Bone marrow (tissue), 2 donors: ENCODE data around the gene FAM156A.
"Not testable (repeated sequence)": the region's sequence is repeated elsewhere in the genome, so short reads cannot be mapped to it uniquely, and the experiment has no call there.

Source experiments
- DNase-seq, 2 donors: peaks; one replicate each; lab custom pipeline; 2025; lab: John Stamatoyannopoulos, UW

FAM156A gene

DNA sequence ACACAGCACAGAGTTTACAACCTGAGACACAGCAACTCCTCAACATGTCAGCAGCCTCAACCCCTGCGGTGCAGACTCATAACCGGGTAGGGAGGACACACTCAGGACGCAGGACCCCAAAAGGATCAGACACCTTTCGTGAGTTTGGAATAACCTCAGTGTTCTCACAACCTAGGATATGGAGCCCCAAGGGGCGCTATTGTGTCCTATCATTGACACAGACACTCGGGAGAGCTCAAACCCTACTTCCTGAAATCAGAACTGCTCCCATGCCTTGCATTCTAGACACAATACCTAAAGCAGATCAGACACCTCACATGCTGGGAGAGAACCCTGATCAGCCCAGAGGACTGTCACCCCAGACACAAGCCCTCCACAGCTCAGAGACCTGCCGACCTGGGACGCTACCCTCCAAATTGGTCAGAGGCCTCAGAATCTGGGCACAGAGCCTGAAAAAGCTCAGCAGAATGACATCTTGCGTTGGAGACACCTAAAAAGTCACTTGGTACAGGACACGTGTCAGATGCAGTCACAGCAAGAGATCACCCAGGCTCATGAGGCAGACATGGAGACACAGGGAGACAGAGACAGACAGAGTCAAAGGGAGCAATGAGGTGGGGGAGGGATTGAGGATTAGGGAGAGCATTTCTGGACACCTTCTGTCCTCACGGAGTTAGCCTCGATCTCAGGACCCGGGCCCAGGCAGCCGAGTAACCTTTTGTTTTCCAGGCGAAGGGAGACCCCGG, 8.8 kb upstream of the FAM156A start:
- not testable (repeated sequence) for DNase-seq

DNA sequence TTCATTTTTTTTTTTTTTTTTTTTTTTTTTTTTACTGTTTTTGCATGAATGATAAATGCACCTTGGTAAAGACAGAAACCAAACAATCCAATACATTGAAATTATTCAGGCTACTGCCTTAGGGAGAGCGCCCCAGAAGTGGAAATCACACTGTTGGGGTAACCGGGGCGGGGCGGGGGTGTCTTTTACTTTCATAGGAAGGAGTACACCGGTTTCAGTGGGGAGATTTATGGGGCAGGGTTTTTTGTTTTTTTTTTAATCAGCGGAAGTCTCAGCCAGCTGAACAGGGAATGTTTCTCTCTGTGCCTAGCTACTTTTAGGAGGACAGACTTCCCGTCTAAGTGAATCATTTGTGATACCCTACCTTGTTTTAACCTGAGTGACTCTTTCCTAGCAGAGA, 643 bp upstream of the FAM156A start:
- DNase-seq, result not testable (repeated sequence)

DNA sequence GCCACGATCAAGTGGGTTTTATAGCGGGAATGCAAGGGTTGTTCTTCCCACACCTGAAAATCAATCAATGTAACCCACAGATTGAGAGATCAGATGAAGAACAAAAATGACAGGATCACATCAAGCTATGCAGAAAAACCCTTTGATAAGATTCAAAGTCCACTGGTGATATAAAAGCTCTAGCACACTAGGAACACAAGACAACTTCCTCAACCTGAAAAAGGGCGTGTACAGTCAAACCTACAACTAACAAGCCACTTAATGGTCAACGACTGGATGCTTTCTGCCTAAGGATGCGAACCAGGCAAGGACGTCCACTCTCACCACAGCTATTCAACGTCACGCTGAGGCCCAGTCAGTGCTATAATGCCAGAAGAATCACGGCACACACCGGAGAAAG, 8.4 kb downstream of the FAM156A start:
- not testable (repeated sequence) for DNase-seq

DNA sequence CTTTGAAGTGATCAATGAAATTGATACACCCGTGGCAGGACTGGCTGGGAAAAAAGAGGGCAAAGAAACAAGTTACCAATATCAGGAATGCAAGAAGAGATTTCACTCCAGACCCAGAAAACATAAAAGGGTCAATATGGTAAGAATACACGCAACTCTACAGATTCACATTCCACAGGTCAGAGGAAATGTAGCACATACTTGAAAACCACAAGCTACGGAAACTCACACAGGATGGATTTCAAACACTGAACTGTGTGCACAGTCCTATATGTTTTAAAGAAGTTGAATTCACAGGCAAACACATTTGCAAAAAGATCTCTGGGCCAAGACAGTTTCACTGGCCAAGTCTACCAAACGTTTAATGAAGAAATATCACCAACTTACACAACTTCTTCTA, 9.0 kb downstream of the FAM156A start:
- not testable (repeated sequence) for DNase-seq

DNA sequence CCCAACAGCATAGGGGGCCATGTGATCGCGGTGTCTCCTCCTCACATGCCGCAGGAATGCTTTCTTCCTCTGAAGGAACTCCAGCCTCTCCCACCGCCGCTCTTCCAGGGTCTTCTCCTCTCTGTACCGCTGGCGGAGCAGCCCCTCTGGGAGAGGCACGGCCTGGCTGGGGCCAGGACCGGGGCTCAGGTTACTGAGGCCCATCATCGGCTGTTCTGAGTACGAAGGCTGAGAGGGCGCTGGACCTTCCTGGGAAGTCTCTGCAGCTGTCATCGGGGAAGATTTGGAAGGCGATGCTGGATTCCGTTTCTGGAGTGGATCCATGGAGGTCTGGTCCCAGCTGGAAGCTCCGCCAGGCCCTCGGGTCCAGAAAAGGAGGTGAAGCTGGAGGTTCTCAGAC, 10.1 kb downstream of the FAM156A start:
- DNase-seq, result not testable (repeated sequence)

DNA sequence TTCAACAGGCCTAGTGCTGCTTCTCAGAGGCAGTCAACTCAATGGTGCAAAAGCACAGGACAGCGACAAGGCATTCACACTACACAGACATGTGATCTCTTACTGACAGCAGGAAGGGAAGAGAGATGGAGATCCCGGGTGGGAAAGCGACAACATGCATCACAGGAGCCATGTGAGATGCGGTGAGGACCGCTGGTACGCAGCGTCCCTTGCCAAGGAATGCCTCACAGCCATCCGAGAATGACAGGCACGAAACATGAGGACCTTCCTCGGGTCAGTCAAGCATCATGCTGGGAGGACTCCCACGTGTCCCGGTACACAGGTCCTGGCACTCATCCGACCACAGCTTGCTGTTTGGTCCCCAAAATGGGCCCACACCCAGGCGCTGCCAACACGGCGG, 10.8 kb downstream of the FAM156A start:
- DNase-seq, result not testable (repeated sequence)

DNA sequence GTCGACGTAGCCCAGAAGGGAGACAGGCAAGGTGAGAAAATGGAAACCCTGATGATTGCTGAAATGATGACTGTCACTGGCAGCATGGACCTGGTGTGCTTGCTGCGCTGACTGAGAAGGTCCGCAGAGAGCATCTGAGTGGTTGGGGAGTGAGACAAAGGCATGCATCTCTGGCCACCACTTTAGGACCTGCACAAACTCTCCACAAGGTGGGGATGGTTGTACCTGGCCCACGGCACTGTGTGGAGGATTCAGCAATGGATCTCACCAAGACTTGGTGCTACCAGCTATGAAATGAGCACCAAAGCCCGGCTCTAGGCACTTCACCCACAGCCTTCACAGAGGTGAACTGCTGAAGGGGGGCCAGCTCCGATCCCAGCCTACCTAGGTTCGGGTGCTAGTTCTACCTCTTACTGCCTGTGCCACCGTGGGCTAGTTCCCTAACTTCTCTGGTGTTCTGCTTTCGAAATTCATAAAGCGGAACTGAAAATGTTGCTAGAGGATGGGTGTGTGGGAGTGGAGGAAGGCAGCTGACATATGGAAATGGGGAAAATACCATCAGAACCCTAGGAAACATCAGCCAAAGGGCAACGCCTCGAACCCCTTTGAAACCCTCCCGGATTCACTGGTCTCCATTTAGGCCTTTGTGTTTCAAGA, 12.4 kb downstream of the FAM156A start:
- DNase-seq, result not testable (repeated sequence)

DNA sequence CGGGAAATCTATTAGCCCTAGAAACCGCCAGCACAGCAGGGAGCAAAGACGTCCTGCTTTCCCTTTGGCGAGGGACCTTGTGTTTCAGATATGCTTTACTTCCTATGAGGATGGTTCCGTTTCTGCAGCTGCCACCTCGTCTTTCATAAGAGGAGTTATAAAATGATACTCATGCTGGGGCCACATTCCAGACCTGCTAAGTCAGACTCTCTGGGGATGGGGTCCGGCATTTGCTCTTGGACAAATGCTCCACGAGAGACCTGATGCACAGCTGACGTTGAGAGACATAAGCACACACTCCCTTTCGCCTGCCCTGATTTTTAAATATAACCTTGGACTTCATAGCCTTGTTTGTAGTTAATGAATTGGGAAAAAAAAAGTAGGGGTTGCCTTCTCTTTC, 16.6 kb downstream of the FAM156A start:
- DNase-seq, result not testable (repeated sequence)

DNA sequence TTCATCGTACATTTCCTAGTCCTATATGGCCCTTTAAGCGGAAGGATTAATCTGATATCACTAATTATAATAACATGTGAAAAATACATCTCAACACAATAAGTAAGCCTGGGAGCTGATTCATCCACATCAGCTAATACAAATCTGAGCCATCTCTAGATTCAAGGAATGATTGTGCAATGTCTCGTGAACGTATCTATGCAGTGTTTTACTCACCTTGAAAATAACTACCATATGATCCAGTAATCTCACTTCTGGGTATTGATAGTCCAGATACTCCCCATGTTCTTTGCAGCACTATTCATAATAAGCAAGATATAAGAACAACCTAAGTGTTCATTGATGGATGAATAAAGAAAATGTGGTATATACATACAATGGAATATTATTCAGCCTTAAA, 17.6 kb downstream of the FAM156A start:
- not testable (repeated sequence) for DNase-seq

DNA sequence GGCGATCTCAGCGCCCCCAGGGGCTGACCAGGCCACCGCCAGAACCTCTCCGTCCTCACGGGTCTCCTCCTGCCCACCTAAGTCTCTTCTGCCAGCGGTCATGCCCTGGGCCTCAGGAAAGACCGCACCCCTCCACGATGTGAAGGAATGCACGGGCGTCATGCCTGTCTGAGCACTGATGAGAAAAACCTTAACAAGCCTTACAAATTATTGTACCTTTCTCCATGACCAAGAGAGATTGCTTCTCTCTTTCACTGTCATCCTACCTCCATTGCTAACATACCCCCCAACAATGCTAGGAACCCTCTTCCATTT, 22.9 kb downstream of the FAM156A start:
- not testable (repeated sequence) for DNase-seq

DNA sequence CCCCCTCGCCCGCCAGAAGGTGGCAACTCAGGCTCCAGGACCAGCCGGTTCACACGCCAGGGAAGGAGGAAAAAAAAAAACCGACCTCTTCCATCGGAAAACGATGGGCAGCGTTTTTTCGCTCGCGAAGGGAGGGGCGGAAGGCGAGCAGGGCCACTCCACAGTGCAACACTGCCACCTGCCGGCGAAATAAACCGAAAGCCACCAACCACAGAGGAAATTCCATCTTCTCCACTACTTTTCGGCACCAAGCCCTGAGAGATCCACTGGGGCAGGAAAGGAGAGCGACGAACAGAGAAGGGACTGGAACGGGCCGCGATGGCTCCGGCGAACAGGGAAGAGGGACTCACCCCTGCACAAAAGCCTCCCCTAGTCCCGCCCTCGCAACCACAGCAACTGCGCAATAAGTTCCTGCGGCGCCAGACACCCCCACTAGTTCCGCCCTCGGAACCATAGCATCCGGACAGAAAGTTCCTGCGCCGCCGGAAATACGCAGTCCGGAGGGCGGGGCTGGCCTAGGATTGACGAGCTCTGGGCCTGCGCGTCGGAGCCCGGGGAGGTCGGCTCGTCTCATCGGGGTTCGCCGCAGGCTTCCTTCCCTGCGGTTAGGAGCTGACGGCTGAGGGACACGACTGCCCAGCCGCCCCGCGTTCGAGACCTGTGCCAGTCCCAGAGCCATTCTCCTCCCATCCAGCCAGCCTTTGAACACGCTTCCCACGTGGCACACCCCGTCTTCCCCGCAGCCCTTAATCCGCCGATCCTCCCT, 23.4 kb downstream of the FAM156A start:
- DNase-seq, result peak; percentile 89 to 94

DNA sequence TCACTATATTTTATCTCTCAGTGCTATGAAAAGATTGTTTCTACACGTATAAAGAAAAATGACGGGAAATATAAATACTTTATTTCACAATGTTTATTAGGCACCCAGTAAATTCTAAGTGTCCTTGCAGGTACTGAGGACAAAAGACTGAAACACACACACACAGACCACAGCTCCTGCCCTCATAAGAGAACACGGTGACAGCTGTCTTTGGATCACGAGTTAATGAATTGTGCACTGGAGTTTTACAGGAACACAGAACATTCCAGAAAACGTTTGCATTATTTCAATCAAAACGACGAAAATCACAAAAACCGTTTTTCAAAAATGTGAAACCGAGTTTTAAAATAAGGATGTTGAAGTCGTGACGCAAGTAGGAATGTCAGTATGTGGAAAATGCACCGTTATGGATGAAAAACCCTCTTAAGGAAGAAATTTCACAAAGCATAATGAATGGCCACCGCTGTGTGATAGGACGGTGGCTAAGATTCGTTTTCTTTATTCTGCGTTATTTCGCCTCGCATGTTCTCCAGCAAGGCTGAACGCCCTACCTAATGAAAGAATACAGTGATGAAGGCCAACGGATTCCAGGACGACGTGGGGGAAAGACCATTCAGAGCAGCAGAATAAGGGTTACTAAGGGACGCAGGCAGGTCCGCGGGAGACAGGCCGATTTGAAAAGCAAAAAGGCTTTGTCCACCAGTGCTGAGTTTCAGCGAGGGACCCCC, 24.2 kb downstream of the FAM156A start:
- no peak for DNase-seq

DNA sequence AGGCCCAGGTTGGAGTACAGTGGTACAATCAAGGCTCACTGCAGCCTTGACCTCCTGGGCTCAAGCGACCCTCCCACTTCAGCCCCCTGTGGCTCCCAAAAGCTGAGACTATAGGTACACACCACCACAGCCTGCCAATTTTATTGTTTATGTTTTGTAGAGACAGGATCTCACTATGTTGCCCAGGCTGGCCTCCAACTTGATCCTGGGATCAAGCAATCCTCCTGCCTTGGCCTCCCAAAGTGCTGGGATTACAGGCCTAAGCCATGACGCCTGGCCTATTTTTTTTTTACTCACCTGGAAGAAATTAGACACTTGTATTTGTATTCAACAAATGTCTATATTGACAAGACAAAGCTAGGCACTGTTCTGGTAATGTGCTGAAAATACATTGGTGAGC, 25.1 kb downstream of the FAM156A start:
- no peak for DNase-seq

DNA sequence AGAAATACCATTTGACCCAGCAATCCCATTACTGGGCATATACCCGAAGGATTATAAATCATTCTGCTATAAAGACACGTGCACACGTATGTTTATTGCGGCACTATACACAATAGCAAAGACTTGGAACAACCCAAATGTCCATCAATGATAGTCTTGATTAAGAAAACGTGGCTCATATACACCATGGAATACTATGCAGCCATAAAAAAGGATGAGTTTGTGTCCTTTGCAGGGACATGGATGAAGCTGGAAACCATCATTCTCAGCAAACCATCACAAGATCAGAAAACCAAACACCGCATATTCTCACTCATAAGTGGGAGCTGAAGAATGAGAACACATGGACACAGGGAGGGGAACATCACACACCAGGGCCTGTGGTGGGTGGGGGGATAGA, 28.1 kb downstream of the FAM156A start:
- not testable (repeated sequence) for DNase-seq

DNA sequence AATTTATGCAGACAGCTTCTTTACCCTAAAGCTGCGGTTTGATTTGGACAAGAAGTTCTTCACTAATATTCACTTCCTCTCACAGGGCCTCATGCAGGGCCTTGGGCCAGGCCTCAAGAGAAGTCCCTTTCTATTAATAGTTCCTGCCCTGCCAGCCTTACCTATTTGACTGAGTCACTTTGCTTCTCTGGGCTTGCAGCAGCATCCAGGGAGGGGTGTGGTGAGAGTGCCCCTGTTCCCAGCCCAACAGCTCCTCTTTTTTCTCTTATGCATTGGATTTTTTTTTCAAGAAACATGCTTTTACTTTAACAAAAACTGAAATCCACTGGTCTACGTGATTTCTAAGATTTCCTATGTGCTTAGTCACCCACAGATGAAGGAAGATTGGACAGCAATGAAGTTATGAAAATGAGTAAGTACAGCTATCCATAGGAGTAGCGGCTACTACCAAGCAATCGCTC, 34.5 kb downstream of the FAM156A start:
- peak in 1 of 2 donors; percentile 1 for DNase-seq

DNA sequence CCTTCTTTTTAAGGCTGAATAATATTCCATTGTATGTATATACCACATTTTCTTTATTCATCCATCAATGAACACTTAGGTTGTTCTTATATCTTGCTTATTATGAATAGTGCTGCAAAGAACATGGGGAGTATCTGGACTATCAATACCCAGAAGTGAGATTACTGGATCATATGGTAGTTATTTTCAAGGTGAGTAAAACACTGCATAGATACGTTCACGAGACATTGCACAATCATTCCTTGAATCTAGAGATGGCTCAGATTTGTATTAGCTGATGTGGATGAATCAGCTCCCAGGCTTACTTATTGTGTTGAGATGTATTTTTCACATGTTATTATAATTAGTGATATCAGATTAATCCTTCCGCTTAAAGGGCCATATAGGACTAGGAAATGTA, 43.6 kb downstream of the FAM156A start:
- not testable (repeated sequence) for DNase-seq

DNA sequence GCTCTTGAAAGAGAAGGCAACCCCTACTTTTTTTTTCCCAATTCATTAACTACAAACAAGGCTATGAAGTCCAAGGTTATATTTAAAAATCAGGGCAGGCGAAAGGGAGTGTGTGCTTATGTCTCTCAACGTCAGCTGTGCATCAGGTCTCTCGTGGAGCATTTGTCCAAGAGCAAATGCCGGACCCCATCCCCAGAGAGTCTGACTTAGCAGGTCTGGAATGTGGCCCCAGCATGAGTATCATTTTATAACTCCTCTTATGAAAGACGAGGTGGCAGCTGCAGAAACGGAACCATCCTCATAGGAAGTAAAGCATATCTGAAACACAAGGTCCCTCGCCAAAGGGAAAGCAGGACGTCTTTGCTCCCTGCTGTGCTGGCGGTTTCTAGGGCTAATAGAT, 44.6 kb downstream of the FAM156A start:
- not testable (repeated sequence) for DNase-seq

DNA sequence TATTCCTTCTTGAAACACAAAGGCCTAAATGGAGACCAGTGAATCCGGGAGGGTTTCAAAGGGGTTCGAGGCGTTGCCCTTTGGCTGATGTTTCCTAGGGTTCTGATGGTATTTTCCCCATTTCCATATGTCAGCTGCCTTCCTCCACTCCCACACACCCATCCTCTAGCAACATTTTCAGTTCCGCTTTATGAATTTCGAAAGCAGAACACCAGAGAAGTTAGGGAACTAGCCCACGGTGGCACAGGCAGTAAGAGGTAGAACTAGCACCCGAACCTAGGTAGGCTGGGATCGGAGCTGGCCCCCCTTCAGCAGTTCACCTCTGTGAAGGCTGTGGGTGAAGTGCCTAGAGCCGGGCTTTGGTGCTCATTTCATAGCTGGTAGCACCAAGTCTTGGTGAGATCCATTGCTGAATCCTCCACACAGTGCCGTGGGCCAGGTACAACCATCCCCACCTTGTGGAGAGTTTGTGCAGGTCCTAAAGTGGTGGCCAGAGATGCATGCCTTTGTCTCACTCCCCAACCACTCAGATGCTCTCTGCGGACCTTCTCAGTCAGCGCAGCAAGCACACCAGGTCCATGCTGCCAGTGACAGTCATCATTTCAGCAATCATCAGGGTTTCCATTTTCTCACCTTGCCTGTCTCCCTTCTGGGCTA, 48.9 kb downstream of the FAM156A start:
- not testable (repeated sequence) for DNase-seq

DNA sequence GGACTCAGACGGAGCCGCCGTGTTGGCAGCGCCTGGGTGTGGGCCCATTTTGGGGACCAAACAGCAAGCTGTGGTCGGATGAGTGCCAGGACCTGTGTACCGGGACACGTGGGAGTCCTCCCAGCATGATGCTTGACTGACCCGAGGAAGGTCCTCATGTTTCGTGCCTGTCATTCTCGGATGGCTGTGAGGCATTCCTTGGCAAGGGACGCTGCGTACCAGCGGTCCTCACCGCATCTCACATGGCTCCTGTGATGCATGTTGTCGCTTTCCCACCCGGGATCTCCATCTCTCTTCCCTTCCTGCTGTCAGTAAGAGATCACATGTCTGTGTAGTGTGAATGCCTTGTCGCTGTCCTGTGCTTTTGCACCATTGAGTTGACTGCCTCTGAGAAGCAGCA, 50.4 kb downstream of the FAM156A start:
- not testable (repeated sequence) for DNase-seq

DNA sequence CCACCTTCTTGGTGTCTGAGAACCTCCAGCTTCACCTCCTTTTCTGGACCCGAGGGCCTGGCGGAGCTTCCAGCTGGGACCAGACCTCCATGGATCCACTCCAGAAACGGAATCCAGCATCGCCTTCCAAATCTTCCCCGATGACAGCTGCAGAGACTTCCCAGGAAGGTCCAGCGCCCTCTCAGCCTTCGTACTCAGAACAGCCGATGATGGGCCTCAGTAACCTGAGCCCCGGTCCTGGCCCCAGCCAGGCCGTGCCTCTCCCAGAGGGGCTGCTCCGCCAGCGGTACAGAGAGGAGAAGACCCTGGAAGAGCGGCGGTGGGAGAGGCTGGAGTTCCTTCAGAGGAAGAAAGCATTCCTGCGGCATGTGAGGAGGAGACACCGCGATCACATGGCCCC, 51.2 kb downstream of the FAM156A start:
- DNase-seq, result not testable (repeated sequence)

DNA sequence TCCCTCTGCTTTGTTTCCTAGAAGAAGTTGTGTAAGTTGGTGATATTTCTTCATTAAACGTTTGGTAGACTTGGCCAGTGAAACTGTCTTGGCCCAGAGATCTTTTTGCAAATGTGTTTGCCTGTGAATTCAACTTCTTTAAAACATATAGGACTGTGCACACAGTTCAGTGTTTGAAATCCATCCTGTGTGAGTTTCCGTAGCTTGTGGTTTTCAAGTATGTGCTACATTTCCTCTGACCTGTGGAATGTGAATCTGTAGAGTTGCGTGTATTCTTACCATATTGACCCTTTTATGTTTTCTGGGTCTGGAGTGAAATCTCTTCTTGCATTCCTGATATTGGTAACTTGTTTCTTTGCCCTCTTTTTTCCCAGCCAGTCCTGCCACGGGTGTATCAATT, 52.2 kb downstream of the FAM156A start:
- DNase-seq, result not testable (repeated sequence)

DNA sequence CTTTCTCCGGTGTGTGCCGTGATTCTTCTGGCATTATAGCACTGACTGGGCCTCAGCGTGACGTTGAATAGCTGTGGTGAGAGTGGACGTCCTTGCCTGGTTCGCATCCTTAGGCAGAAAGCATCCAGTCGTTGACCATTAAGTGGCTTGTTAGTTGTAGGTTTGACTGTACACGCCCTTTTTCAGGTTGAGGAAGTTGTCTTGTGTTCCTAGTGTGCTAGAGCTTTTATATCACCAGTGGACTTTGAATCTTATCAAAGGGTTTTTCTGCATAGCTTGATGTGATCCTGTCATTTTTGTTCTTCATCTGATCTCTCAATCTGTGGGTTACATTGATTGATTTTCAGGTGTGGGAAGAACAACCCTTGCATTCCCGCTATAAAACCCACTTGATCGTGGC, 52.8 kb downstream of the FAM156A start:
- DNase-seq, result not testable (repeated sequence)
